ENCODE measurements around the gene TSFM.
A peak's percentile ranks its signal among the peaks of the same experiment; 100 is the strongest.

The TSFM gene

GRCh38 chr12:57737467-57738460 is 44.8 kb upstream of the TSFM start:
- TF ChIP-seq CTCF (conservative IDR thresholded peaks at IDR 0.05; ENCODE audit: control insufficient read depth, insufficient read depth, low read depth, low read length) = no peak
- peak overlapping the region; percentile 2 for H3K4me3 ChIP-seq (ENCODE audit: control insufficient read depth, low read depth, low read length)
- no peak for DNase-seq (ENCODE audit: low read depth)

- peak within 1 kb of the TSS; percentile 2 for H3K4me3 ChIP-seq (ENCODE audit: control insufficient read depth, low read depth, low read length)
- TF ChIP-seq CTCF (conservative IDR thresholded peaks at IDR 0.05; ENCODE audit: control insufficient read depth, insufficient read depth, low read depth, low read length) = no peak
- no peak for DNase-seq (ENCODE audit: low read depth)
These were observed 43.8 kb upstream of the TSFM start, which contains the start of gene AGAP2 for GRCh38 chr12:57738661-57739237. Gene AGAP2, minus strand, starts transcription at chr12:57738742. Its CDS starts 496 bp downstream, at chr12:57738246.

- no peak overlapping the region for H3K4me3 ChIP-seq (ENCODE audit: control insufficient read depth, low read depth, low read length)
- DNase-seq (ENCODE audit: low read depth) = no peak
These were observed 43.2 kb upstream of the TSFM start for GRCh38 chr12:57739387-57739786.

GRCh38 chr12:57739914-57740538 is 42.6 kb upstream of the TSFM start:
- TF ChIP-seq CTCF (conservative IDR thresholded peaks at IDR 0.05; ENCODE audit: control insufficient read depth, insufficient read depth, low read depth, low read length) = no peak
- H3K4me3 ChIP-seq (ENCODE audit: control insufficient read depth, low read depth, low read length) = no peak overlapping the region
- no peak for DNase-seq (ENCODE audit: low read depth)

More at GRCh38 chr12:57739387-57739786, 43.2 kb upstream of the TSFM start:
- no peak for TF ChIP-seq CTCF (conservative IDR thresholded peaks at IDR 0.05; ENCODE audit: control insufficient read depth, insufficient read depth, low read depth, low read length)

GRCh38 chr12:57740656-57741412 is 41.8 kb upstream of the TSFM start:
- no peak for DNase-seq (ENCODE audit: low read depth)
- H3K4me3 ChIP-seq (ENCODE audit: control insufficient read depth, low read depth, low read length) = no peak overlapping the region
- no peak for TF ChIP-seq CTCF (conservative IDR thresholded peaks at IDR 0.05; ENCODE audit: control insufficient read depth, insufficient read depth, low read depth, low read length)

- no peak for TF ChIP-seq CTCF (conservative IDR thresholded peaks at IDR 0.05; ENCODE audit: control insufficient read depth, insufficient read depth, low read depth, low read length)
- no peak overlapping the region for H3K4me3 ChIP-seq (ENCODE audit: control insufficient read depth, low read depth, low read length)
- no peak for DNase-seq (ENCODE audit: low read depth)
These were observed 41.2 kb upstream of the TSFM start for GRCh38 chr12:57741413-57741789.

Measured in fibroblast of mammary gland (primary cell).